GM12864 (cell line): ENCODE results near the gene CFAP141.

ENCODE experiments used
- DNase-seq: peaks from one replicate; pipeline ENCODE4 v3.0.0-alpha.2; 2011; ENCODE audit warnings: low read depth
- H3K4me3 ChIP-seq: 2 replicates; pipeline ENCODE4 v1.5.1; 2011; ENCODE audit warnings: mild to moderate bottlenecking, low read depth, low read length, control low read depth
- TF ChIP-seq, protein P1 (sequence below): IDR thresholded peaks from 2 replicates; pipeline ENCODE4 v1.5.1; 2011; ENCODE audit warnings: low read depth, mild to moderate bottlenecking, moderate library complexity, low read length, control low read depth, inconsistent platforms; ENCODE audit errors: missing control alignments

CFAP141 gene

DNA sequence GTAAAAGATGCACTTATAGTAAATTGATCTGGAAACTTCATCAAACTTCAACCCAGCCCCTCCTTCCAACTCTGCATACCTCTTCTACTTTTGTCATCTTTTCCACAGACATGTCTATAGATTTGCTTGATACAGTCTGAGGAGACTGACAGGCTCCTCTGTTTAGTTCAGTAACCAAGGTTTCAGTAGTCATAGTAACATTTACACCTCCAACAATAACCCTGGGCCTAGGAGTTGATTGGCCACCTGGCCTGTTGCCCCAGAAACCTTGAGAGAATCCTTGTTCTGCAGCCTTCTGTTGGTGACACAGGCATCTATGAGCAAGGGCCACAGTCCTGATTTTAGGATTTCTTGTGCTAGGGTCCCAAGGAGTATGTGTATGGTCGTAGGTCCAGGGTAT, at the start of gene CFAP141:
Gene CFAP141 (minus strand): TSS at position 138 of the 400 bp plus-strand sequence. CDS start 26 bp downstream, at position 112.
- no peak for DNase-seq
- TF ChIP-seq, protein P1, sequence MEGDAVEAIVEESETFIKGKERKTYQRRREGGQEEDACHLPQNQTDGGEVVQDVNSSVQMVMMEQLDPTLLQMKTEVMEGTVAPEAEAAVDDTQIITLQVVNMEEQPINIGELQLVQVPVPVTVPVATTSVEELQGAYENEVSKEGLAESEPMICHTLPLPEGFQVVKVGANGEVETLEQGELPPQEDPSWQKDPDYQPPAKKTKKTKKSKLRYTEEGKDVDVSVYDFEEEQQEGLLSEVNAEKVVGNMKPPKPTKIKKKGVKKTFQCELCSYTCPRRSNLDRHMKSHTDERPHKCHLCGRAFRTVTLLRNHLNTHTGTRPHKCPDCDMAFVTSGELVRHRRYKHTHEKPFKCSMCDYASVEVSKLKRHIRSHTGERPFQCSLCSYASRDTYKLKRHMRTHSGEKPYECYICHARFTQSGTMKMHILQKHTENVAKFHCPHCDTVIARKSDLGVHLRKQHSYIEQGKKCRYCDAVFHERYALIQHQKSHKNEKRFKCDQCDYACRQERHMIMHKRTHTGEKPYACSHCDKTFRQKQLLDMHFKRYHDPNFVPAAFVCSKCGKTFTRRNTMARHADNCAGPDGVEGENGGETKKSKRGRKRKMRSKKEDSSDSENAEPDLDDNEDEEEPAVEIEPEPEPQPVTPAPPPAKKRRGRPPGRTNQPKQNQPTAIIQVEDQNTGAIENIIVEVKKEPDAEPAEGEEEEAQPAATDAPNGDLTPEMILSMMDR = no peak
- H3K4me3 ChIP-seq = no peak within 1 kb of the TSS

DNA sequence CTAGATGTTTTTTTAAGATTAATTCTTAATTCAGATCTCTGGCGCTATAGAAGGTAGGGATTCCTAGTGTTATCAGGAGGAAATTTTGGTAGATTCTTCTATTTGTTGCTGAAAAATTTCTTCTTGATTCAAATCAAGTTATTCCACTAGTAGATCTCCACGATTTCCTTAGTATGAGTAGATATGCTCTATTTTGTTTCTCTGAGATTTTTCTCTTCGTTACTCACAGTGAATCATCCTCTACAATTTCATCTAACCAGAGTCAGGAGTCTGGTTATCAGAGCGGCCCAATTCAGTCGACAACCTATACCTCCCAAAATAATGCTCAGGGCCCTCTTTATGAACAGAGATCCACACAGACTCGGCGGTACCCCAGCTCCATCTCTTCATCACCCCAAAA, 47.5 kb upstream of the CFAP141 start:
- TF ChIP-seq, protein P1 = no peak
- no peak for DNase-seq
- no peak overlapping the region for H3K4me3 ChIP-seq

DNA sequence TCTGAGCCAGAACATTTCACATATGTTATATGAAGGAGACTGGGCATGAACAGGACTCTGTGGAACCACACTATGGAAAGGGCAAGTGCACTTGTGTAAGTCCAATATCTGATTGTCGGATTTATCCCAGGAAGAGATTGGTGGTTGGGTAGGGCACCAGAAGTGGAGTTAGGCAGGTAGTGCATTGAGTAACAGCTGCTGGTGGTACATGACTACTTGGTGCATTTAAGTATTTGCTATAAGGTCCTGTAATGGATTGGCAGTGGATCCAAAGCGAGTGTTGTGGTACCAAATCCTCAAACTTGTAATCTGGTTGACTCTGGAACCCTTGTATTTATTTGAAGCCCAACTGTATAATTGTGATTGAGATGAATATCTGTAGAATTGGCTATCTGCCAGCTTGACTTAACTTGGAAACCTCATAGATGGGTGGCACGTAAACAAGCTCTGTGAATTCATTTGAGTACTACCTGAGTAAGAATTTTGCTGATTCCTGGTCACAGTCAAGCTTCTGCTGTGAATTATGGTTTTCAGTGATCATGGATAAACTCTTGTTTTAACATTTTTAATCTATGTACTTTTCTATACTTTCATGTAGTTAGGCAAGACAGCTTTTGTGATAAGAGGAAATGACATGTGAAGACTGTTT, 35.7 kb upstream of the CFAP141 start:
- DNase-seq = no peak
- TF ChIP-seq, protein P1 = no peak
- no peak overlapping the region for H3K4me3 ChIP-seq

DNA sequence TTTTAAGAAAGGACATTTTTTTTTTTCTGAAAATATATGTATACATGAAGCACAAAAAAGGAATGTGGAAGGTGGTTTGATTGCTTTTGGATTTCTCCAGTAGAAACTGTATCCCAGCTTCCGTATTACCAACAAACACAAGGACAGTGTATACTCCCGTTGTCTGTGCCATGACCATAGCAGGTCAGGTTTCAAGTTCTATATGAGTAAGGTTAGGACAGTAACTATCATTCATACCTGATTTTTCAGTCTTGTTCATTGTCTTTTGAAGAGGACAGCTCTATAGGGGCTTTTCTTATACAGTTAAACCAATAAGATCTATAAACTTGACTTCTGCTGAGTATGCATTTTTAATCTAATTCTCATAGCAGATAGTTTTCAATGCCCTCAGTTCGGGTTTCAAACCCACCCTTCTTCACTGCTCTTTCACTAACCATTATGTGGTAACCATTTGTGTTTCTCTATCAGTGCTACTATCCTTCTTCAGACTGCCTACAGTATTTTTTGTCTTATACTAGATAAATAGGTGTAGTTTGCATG, 34.2 kb upstream of the CFAP141 start:
- TF ChIP-seq, protein P1 = no peak
- H3K4me3 ChIP-seq = no peak overlapping the region
- no peak for DNase-seq

DNA sequence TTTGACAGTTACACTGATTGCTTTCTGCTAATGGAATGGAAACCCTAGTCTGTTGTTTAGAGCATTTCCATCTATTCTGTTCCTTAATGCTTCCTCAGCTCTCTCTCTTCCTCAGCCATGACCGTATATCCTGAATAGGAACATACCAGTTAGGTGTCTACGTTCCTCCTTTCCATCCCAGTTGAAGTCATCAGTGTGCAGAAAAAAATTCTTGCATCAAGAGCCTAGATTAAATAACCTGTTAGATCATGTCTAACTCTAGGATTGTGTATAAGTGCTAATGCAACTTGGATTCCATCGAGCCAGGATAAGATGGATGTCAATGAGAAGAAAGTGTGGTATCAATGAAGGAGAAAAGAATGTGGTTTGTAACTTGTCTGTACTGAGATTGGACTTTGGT, 33.4 kb upstream of the CFAP141 start:
- DNase-seq = no peak
- TF ChIP-seq, protein P1 = no peak
- H3K4me3 ChIP-seq = no peak overlapping the region

DNA sequence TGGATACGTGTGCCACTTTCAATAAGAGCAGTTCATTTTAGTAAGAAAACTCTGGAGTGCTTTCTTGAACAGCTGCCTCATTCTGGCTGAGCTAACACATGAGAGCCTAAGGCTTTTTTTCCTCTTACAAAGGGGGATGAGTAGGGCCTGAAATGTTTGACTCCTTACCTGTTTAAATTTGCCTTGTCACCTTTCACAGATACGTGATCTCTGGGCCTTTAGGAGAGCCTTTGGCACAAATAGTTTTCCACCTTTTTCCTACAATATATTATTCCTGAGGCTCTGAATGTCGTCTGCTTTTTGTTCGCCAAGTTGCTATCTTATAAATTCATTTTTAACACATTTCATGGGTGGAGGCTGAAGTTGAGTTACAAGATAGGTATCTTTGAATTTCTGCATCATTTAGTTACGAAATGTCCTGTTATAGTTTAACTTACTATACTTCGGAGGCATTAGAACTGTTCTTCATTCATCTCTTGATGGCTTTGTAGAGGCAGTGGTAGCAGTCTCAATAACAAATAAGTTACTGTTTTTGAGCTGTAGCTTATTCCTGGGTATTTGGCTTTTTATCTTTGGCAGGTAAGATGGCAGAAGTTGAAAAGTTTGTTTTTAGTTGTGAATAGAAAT, 31.9 kb upstream of the CFAP141 start:
- TF ChIP-seq, protein P1 = no peak
- no peak overlapping the region for H3K4me3 ChIP-seq
- no peak for DNase-seq
